GM12878 (cell line): ENCODE results near the gene ZNF799. TPM values are rescaled to one million over a fixed set of nuclear protein-coding genes. Genes with fewer than 3 reads are reported as not detected.

ENCODE experiments used
- ATAC-seq: fragments of 200-7000 bp; cut with Tn5 transposase; 3 replicates; pipeline ENCODE4 v1.9.1; 2020; ENCODE audit warnings: mild to moderate bottlenecking, moderate library complexity
- BruUV-seq: library from RNA; stranded (reverse); fragments of 400-500 nt; replicated peaks from 2 replicates; lab custom pipeline; 2021; lab: Mats Ljungman, UMichigan
- CTCF ChIA-PET: fragments of 300-600 bp; sonication (Branson Sonifier 250); formaldehyde crosslinking; extraction: SDS; loops from one replicate; lab custom pipeline; 2021; ENCODE audit warnings: inconsistent platforms; lab: Yijun Ruan, JAX
- POLR2A ChIA-PET: fragments of 350-600 bp; formaldehyde crosslinking; extraction: SDS; loops from one replicate; lab custom pipeline; 2021; ENCODE audit warnings: inconsistent platforms; lab: Charles Lee
- RAD21 ChIA-PET: fragments of 300-600 bp; sonication (Branson Sonifier 250); formaldehyde crosslinking; loops from one replicate; lab custom pipeline; 2023; ENCODE audit warnings: antibody characterized with exemption; ENCODE audit not compliant: unreplicated experiment; lab: Charles Lee
- SMC1A ChIA-PET: fragments of 300-600 bp; sonication (Branson Sonifier 250); formaldehyde crosslinking; loops from one replicate; lab custom pipeline; 2023; ENCODE audit not compliant: unreplicated experiment, uncharacterized antibody; lab: Charles Lee
- DNase-seq: peaks from one replicate; pipeline ENCODE4 v3.0.0-alpha.2; 2011; ENCODE audit warnings: low read depth, low spot score
- FAIRE-seq: peaks from 3 replicates; lab custom pipeline; 2011; peaks lifted over from hg19 to GRCh38; lab: Jason Lieb, UNC
- H2AFZ ChIP-seq: 2 replicates; pipeline ENCODE4 v1.6.0; 2011; ENCODE audit warnings: low read depth, low read length, control low read depth; ENCODE audit not compliant: control insufficient read depth
- H3K27ac ChIP-seq: 2 replicates; pipeline ENCODE4 v1.5.1; 2011; ENCODE audit warnings: control low read depth; ENCODE audit not compliant: control insufficient read depth, insufficient read depth
- H3K27me3 ChIP-seq, 2 experiments: replicated peaks in 1 of 2; 2 replicates each; pipeline versions ENCODE4 v1.6.0 to v1.6.1; 2011; ENCODE audit warnings: low read length in 1 of 2; ENCODE audit not compliant: control insufficient read depth in 2 of 2, insufficient read depth in 2 of 2
- H3K36me3 ChIP-seq, 2 experiments: 2 replicates each; pipeline ENCODE4 v1.5.1; 2011; ENCODE audit warnings: low read length in 1 of 2; ENCODE audit not compliant: control insufficient read depth in 2 of 2, insufficient read depth in 2 of 2
- H3K4me1 ChIP-seq: 2 replicates; pipeline ENCODE4 v1.6.1; 2011; ENCODE audit warnings: mild to moderate bottlenecking, low read length, moderate library complexity, mixed read lengths; ENCODE audit not compliant: control insufficient read depth, insufficient read depth
- H3K4me2 ChIP-seq: 2 replicates; pipeline ENCODE4 v1.6.0; 2011; ENCODE audit warnings: control low read depth; ENCODE audit not compliant: control insufficient read depth, insufficient read depth
- H3K4me3 ChIP-seq: fragments of 200-600 bp; sonication (generic); 2 replicates; pipeline ENCODE4 v1.5.1; 2016
- H3K79me2 ChIP-seq: 2 replicates; pipeline ENCODE4 v1.6.0; 2011; ENCODE audit warnings: low read length; ENCODE audit not compliant: control insufficient read depth, insufficient read depth
- H3K9ac ChIP-seq: 2 replicates; pipeline ENCODE4 v1.8.0; 2011; ENCODE audit warnings: low read length, control low read depth, mixed read lengths; ENCODE audit not compliant: control insufficient read depth, insufficient read depth
- H3K9me3 ChIP-seq: replicated peaks from 3 replicates; pipeline ENCODE4 v1.5.1; 2011; ENCODE audit warnings: mild to moderate bottlenecking, low read length; ENCODE audit not compliant: control insufficient read depth, insufficient read depth
- H4K20me1 ChIP-seq: 2 replicates; pipeline ENCODE4 v1.6.0; 2011; ENCODE audit not compliant: control insufficient read depth, insufficient read depth
- HSF1 ChIP-seq: fragments of 150-350 bp; IDR thresholded peaks from 2 replicates; pipeline ENCODE4 v1.6.1; 2014; ENCODE audit warnings: mild to moderate bottlenecking, low read depth, low read length
- JUNB ChIP-seq: IDR thresholded peaks from 2 replicates; pipeline ENCODE4 v1.6.1; 2016; ENCODE audit warnings: antibody characterized with exemption, mild to moderate bottlenecking
- MEF2A ChIP-seq: IDR thresholded peaks from 2 replicates; pipeline ENCODE4 v1.6.1; 2011; ENCODE audit warnings: low read depth, mild to moderate bottlenecking, low read length, moderate library complexity; ENCODE audit not compliant: insufficient read depth
- MLLT1 ChIP-seq: fragments of 450-650 bp; IDR thresholded peaks from 2 replicates; pipeline ENCODE4 v1.6.1; 2016; ENCODE audit warnings: mild to moderate bottlenecking
- NFYA ChIP-seq: IDR thresholded peaks from 2 replicates; pipeline ENCODE4 v1.6.1; 2011; ENCODE audit warnings: low read depth, mild to moderate bottlenecking, low read length, improper control_type of control experiment, borderline replicate concordance
- PAX8 ChIP-seq: fragments of 450-650 bp; IDR thresholded peaks from 2 replicates; pipeline ENCODE4 v1.6.1; 2017; ENCODE audit warnings: mild to moderate bottlenecking, moderate library complexity
- PML ChIP-seq: IDR thresholded peaks from 2 replicates; pipeline ENCODE4 v1.6.1; 2012; ENCODE audit warnings: low read length, inconsistent platforms
- PRDM15 ChIP-seq: fragments of 450-650 bp; formaldehyde crosslinking; IDR thresholded peaks from 2 replicates; pipeline ENCODE4 v1.4.0; 2020; ENCODE audit warnings: mild to moderate bottlenecking, moderate library complexity
- TARDBP ChIP-seq: IDR thresholded peaks from 2 replicates; pipeline ENCODE4 v1.6.1; 2016; ENCODE audit warnings: borderline replicate concordance
- TCF7 ChIP-seq: IDR thresholded peaks from 2 replicates; pipeline ENCODE4 v1.6.1; 2014; ENCODE audit warnings: antibody characterized with exemption, borderline replicate concordance
- USF2 ChIP-seq: IDR thresholded peaks from 2 replicates; pipeline ENCODE4 v1.6.1; 2011; ENCODE audit warnings: low read depth, low read length, improper control_type of control experiment, borderline replicate concordance
- ZNF687 ChIP-seq: fragments of 450-650 bp; IDR thresholded peaks from 2 replicates; pipeline ENCODE4 v1.6.1; 2017; ENCODE audit warnings: mild to moderate bottlenecking, moderate library complexity
- WGBS: methylation state at CpG from one replicate; pipeline ENCODE4 v1.1.6; 2016; ENCODE audit warnings: low lambda C conversion rate; ENCODE audit not compliant: insufficient replicate concordance, insufficient coverage; ENCODE audit errors: missing lambda C conversion rate; 5-methylcytosine and 5-hydroxymethylcytosine counted together
- in situ Hi-C: fragments of 300-500 bp; cut with MboI; formaldehyde crosslinking; loops from 9 replicates; pipeline ENCODE4 v1.14.3; 2018; ENCODE audit warnings: mixed read lengths
- intact Hi-C: fragments of 100-400 bp; cut with micrococcal nuclease; formaldehyde crosslinking; loops from one replicate; pipeline ENCODE4 v1.14.2; 2022; ENCODE audit not compliant: unreplicated experiment
- polyA plus RNA-seq, 11 experiments: library from polyadenylated mRNA; depleted of rRNA in 4 of 11; unstranded in 6 of 11; stranded (reverse) in 5 of 11; fragments of >200 nt; fragmentation: Nextera tagmentation in 4 of 11; fragmentation: Illumina TruSeq in 1 of 11; extraction: Ambion mirVana in 4 of 11; extraction: Trizol in 1 of 11; gene quantifications; 1 replicate in 1 of 11; 2 replicates in 10 of 11; pipeline versions ENCODE4 v1.2.1 to v1.2.3, GENCODE V29; 2011 to 2016; ENCODE audit warnings: inconsistent platforms in 2 of 11, missing spikeins in 2 of 11, low read depth in 1 of 11
- total RNA-seq, 4 experiments: library from RNA; depleted of rRNA in 3 of 4; stranded (reverse); fragments of >200 nt in 3 of 4; fragmentation: Illumina TruSeq in 1 of 4; extraction: Trizol in 1 of 4; gene quantifications; 2 replicates each; pipeline versions ENCODE4 v1.2.1 to v1.2.3, GENCODE V29; 2013 to 2021

Gene ZNF799
- total and polyA plus RNA-seq, 10 of the 15 experiments (the other 5 are each of a cell fraction or from before 2014, with no cell fraction given): 1.5 to 9.2 (median 3.1) TPM

- 76% methylated on average over 2 of the region's 2 CpGs for WGBS
- TF ChIP-seq ZNF687 (no peak), USF2 (no peak), MEF2A (no peak), PRDM15 (CRISPR knock-in tag) (no peak), JUNB (no peak), TCF7 (no peak), NFYA (no peak), PML (no peak), MLLT1 (no peak), TARDBP (no peak), PAX8 (no peak), HSF1 (no peak)
Measured at GRCh38 chr19:12425236-12425887, 24.3 kb upstream of the ZNF799 start.

More at GRCh38 chr19:12425236-12425887, 24.3 kb upstream of the ZNF799 start:
- H3K4me2 ChIP-seq: no peak overlapping the region
- no peak overlapping the region for H3K4me3 ChIP-seq
- CTCF ChIA-PET: no interaction called here
- RAD21 ChIA-PET: no interaction called here
- BruUV-seq: no TSS peak
- H3K79me2 ChIP-seq: no peaks in the 10 kb centered on the region
- no peak for DNase-seq
- H2AFZ ChIP-seq: no peak overlapping the region
- peaks cover 9% of the 10 kb centered on the region for H3K9me3 ChIP-seq
- H4K20me1 ChIP-seq: no peaks in the 10 kb centered on the region
- in situ Hi-C loops: no loop called here
- POLR2A ChIA-PET: interaction anchor here (0.5 to 0.7 kb wide), 2 partner anchors 60 to 327 kb away, joined by 3 to 8 read pairs; partner anchors contain the start of gene ZNF442
- intact Hi-C loops: no loop called here
- ATAC-seq: no peak
- H3K9ac ChIP-seq: no peak overlapping the region
- no peak for FAIRE-seq
- SMC1A ChIA-PET: no interaction called here
- H3K27me3 ChIP-seq: no peaks in the 10 kb centered on the region
- no peaks in the 10 kb centered on the region for H3K4me1 ChIP-seq
- H3K27ac ChIP-seq: no peak overlapping the region
- no peaks in the 10 kb centered on the region for H3K36me3 ChIP-seq
